OCI-LY7 (cell line): ENCODE data around the gene WDR4. TPM values are rescaled to one million over a fixed set of nuclear protein-coding genes. Genes with fewer than 3 reads are reported as not detected.
A peak's percentile ranks its signal among the peaks of the same experiment; 100 is the strongest.
"Not testable (repeated sequence)": the region's sequence is repeated elsewhere in the genome, so short reads cannot be mapped to it uniquely, and the experiment has no call there.

Experiments
- Bru-seq: library from RNA; stranded (reverse); fragments of 400-500 nt; gene quantifications from one replicate; lab custom pipeline; 2021; lab: Mats Ljungman, UMichigan
- BruChase-seq, 2 experiments: library from RNA; stranded (reverse); fragments of 400-500 nt; gene quantifications; one replicate each; lab custom pipeline; 2021; lab: Mats Ljungman, UMichigan
- BruUV-seq: library from RNA; stranded (reverse); fragments of 400-500 nt; replicated peaks from 2 replicates; lab custom pipeline; 2021; lab: Mats Ljungman, UMichigan
- CTCF ChIA-PET: fragments of 300-600 bp; sonication (Branson Sonifier 250); formaldehyde crosslinking; loops from one replicate; lab custom pipeline; 2022; ENCODE audit warnings: antibody characterized with exemption; ENCODE audit not compliant: unreplicated experiment; lab: Charles Lee
- POLR2A ChIA-PET: fragments of 300-600 bp; sonication (Branson Sonifier 250); formaldehyde crosslinking; loops from one replicate; lab custom pipeline; 2022; ENCODE audit warnings: antibody characterized with exemption; lab: Charles Lee
- DNase-seq: peaks from one replicate; pipeline ENCODE4 v3.0.0-alpha.2; 2015; ENCODE audit warnings: low spot score
- H2AFZ ChIP-seq: fragments of 200-600 bp; sonication (generic), shearing (Covaris generic); 2 replicates; pipeline ENCODE4 v1.6.1; 2014; ENCODE audit warnings: mild to moderate bottlenecking, antibody characterized with exemption, low read length, moderate library complexity
- H3K27ac ChIP-seq: fragments of 200-600 bp; sonication (generic); 2 replicates; pipeline ENCODE4 v1.5.1; 2014; ENCODE audit warnings: mixed run types, low read depth, mild to moderate bottlenecking, moderate library complexity, low read length, inconsistent platforms; ENCODE audit not compliant: poor library complexity, severe bottlenecking
- H3K36me3 ChIP-seq: fragments of 200-600 bp; sonication (generic); 2 replicates; pipeline ENCODE4 v1.6.1; 2014; ENCODE audit warnings: mild to moderate bottlenecking, antibody characterized with exemption, low read length, moderate library complexity, mixed read lengths; ENCODE audit not compliant: insufficient read depth
- H3K4me1 ChIP-seq: fragments of 200-600 bp; sonication (generic); 2 replicates; pipeline ENCODE4 v1.5.1; 2014; ENCODE audit warnings: mild to moderate bottlenecking, low read length; ENCODE audit not compliant: insufficient read depth, poor library complexity, severe bottlenecking
- H3K4me2 ChIP-seq: fragments of 200-600 bp; sonication (generic); 2 replicates; pipeline ENCODE4 v1.6.1; 2014; ENCODE audit warnings: mild to moderate bottlenecking, low read length
- H3K4me3 ChIP-seq: fragments of 200-600 bp; sonication (generic); 2 replicates; pipeline ENCODE4 v1.5.1; 2014; ENCODE audit warnings: mild to moderate bottlenecking, low read depth, low read length; ENCODE audit not compliant: poor library complexity, severe bottlenecking
- H3K79me2 ChIP-seq: fragments of 200-600 bp; sonication (generic); 2 replicates; pipeline ENCODE4 v1.6.1; 2016; ENCODE audit warnings: low read depth, mild to moderate bottlenecking, low read length, moderate library complexity, mixed read lengths; ENCODE audit not compliant: insufficient read depth
- H3K9me2 ChIP-seq: fragments of 200-600 bp; sonication (generic); 2 replicates; pipeline ENCODE4 v1.6.1; 2016; ENCODE audit warnings: mild to moderate bottlenecking, low read length, mixed read lengths; ENCODE audit not compliant: insufficient read depth
- H3K9me3 ChIP-seq: fragments of 200-600 bp; sonication (generic); 2 replicates; pipeline ENCODE4 v1.6.1; 2014; ENCODE audit warnings: mild to moderate bottlenecking, mixed run types, low read length, mixed read lengths
- H4K20me1 ChIP-seq: fragments of 200-600 bp; sonication (generic); 2 replicates; pipeline ENCODE4 v1.6.1; 2014; ENCODE audit warnings: mild to moderate bottlenecking, antibody characterized with exemption, low read length, moderate library complexity, mixed read lengths; ENCODE audit not compliant: insufficient read depth
- EZH2phosphoT487 ChIP-seq: fragments of 200-600 bp; sonication (generic); IDR thresholded peaks from 2 replicates; pipeline ENCODE4 v1.6.1; 2018; ENCODE audit warnings: low read depth, borderline replicate concordance, mild to moderate bottlenecking, mixed run types, antibody characterized with exemption, low read length, moderate library complexity, mixed read lengths
- intact Hi-C: fragments of 100-400 bp; cut with micrococcal nuclease; formaldehyde crosslinking; loops from one replicate; pipeline ENCODE4 v1.10.0; 2022; ENCODE audit not compliant: unreplicated experiment
- long read RNA-seq: library from polyadenylated mRNA; stranded (forward); transcript quantifications from one replicate; pipeline ENCODE4 v2.0.0, GENCODE V29; 2022
- total RNA-seq, 2 experiments: library from RNA; depleted of rRNA in 1 of 2; stranded (reverse); fragments of >200 nt in 1 of 2; shearing (Covaris generic) in 1 of 2; gene quantifications; 2 replicates each; pipeline ENCODE4 v1.2.3, GENCODE V29; 2014 to 2022
- TF ChIP-seq, protein P1 (sequence below): fragments of 200-600 bp; sonication (generic); conservative IDR thresholded peaks from 2 replicates; pipeline ENCODE4 v1.5.1; 2014; ENCODE audit warnings: mild to moderate bottlenecking, antibody characterized with exemption, low read length, moderate library complexity, mixed read lengths

The WDR4 gene, protein sequence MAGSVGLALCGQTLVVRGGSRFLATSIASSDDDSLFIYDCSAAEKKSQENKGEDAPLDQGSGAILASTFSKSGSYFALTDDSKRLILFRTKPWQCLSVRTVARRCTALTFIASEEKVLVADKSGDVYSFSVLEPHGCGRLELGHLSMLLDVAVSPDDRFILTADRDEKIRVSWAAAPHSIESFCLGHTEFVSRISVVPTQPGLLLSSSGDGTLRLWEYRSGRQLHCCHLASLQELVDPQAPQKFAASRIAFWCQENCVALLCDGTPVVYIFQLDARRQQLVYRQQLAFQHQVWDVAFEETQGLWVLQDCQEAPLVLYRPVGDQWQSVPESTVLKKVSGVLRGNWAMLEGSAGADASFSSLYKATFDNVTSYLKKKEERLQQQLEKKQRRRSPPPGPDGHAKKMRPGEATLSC
- 38.1 and 45.7 TPM in 2 replicates for total RNA-seq (2014; rRNA removed; shearing (Covaris generic))
- total RNA-seq (2022): 62.2 and 73.8 TPM in 2 replicates
- Bru-seq, nascent RNA: percentile 84 among the genes with signal in this experiment
- BruChase-seq, experiment 1, labeled RNA remaining after a 6-hour chase: percentile 92 among the genes with signal in this experiment
- percentile 92 among the genes with signal in this experiment for BruChase-seq, experiment 2, labeled RNA remaining after a 2-hour chase
- long read RNA-seq, transcript WDR4-201 (12 exons, 1,471 nt): major isoform, 85 of 167 reads
- long read RNA-seq, transcript WDR4-202 (11 exons, 2,122 nt): minor isoform, 13 of 167 reads
- long read RNA-seq, partial matches to known transcripts: 9 of 167 reads
- long read RNA-seq, other reads (novel, unspliced or antisense): 60 of 167 reads

DNA sequence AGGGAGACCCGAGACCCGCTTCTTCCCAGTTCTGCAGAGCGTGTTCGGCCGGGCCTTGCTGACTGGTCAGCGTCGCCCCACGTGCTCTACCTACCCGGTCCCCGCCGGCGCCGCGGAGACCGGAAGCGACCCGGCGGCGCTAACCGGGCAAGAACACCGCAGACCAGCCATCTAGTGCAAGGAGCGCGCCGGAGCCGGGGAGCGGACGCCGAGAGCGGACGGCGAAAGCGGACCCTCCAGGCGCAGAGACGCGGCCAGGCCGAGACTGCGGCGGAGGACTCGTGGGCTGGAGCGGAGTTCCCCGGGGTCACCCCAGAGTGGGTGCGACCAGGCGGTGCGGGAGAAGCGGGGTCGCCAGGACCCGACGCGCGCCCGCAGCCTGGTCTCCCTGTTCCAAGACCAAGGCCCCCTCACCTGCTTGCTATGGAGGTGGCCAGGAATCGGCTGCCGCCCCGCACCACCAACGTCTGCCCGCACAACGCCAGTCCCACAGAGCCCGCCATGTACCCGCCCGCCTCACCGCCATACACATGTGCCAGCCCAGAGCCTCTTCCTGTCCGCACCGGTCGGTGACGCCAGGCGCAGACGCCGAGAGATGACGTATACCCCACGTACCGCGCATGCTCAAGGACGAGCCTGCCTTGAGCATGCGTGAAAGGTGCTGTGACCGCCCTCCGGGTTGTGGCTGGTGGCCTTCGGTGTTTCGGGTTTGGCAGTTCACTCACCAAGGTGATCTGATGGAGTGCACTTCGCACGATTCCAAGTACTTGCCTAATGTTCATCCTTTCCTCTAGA lies at the start of gene WDR4:
TSS of gene WDR4 (minus strand) at position 547 of the 795 bp plus-strand sequence. CDS start at position 503, 44 bp downstream.
- POLR2A ChIA-PET: interaction anchor here (0.8 to 1.2 kb wide), 2 partner anchors 14 to 140 kb away, joined by 3 to 7 read pairs; partner anchors contain the start of gene NDUFV3
- peaks cover 7% of the 10 kb centered on the region; the same call in 1 of the 2 replicates for H4K20me1 ChIP-seq
- CTCF ChIA-PET: no interaction called here

GRCh38 chr21:42927474-42928200 lies 48.3 kb upstream of the WDR4 start:
- H3K9me2 ChIP-seq, CTCF ChIA-PET, intact Hi-C loops, H4K20me1 ChIP-seq, H3K27ac ChIP-seq, H3K9me3 ChIP-seq, BruUV-seq, POLR2A ChIA-PET, H3K79me2 ChIP-seq, H3K36me3 ChIP-seq, H3K4me2 ChIP-seq, DNase-seq, H3K4me3 ChIP-seq, H2AFZ ChIP-seq: not testable (repeated sequence)
- peaks cover 36% of the 10 kb centered on the region for H3K4me1 ChIP-seq

More for the DNA sequence above, at the start of gene WDR4:
- TF ChIP-seq EZH2phosphoT487: no peak
- TF ChIP-seq, protein P1, sequence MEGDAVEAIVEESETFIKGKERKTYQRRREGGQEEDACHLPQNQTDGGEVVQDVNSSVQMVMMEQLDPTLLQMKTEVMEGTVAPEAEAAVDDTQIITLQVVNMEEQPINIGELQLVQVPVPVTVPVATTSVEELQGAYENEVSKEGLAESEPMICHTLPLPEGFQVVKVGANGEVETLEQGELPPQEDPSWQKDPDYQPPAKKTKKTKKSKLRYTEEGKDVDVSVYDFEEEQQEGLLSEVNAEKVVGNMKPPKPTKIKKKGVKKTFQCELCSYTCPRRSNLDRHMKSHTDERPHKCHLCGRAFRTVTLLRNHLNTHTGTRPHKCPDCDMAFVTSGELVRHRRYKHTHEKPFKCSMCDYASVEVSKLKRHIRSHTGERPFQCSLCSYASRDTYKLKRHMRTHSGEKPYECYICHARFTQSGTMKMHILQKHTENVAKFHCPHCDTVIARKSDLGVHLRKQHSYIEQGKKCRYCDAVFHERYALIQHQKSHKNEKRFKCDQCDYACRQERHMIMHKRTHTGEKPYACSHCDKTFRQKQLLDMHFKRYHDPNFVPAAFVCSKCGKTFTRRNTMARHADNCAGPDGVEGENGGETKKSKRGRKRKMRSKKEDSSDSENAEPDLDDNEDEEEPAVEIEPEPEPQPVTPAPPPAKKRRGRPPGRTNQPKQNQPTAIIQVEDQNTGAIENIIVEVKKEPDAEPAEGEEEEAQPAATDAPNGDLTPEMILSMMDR: no peak
- peaks cover 20% of the 10 kb centered on the region for H3K4me1 ChIP-seq
- peak within 1 kb of the TSS; percentile 65 for H3K27ac ChIP-seq
- H3K9me2 ChIP-seq: no peaks in the 10 kb centered on the region
- intact Hi-C loops: loop anchor here (2.0 to 5.0 kb wide), 2 partner anchors 14 to 222 kb away; partner anchors contain the start of gene NDUFV3
- no peaks in the 10 kb centered on the region for H3K9me3 ChIP-seq
- peak within 1 kb of the TSS; percentile 98 for H3K4me2 ChIP-seq
- H3K79me2 ChIP-seq: peaks cover 51% of the 10 kb centered on the region
- peak within 1 kb of the TSS; percentile 77 for H3K4me3 ChIP-seq
- DNase-seq: peak; percentile 98
- BruUV-seq: no TSS peak
- peaks cover 40% of the 10 kb centered on the region for H3K36me3 ChIP-seq
- H2AFZ ChIP-seq: peak within 1 kb of the TSS; percentile 62; the same call in 1 of the 2 replicates
